GM13976 (cell line): Measurements from ENCODE around the gene PTGER1.

Experiments used
- DNase-seq: peaks from one replicate; pipeline ENCODE4 v3.0.0; 2012; ENCODE audit warnings: low spot score
- CTCF ChIP-seq: IDR thresholded peaks from 2 replicates; pipeline ENCODE4 v1.5.1; 2012; ENCODE audit warnings: borderline replicate concordance, mild to moderate bottlenecking; ENCODE audit not compliant: insufficient read depth; ENCODE audit errors: extremely low read depth, missing control alignments, control extremely low read depth
- in situ Hi-C: fragments of 300-500 bp; cut with MboI; formaldehyde crosslinking; loops from one replicate; pipeline ENCODE4 v1.12.0; 2022; ENCODE audit warnings: low sequenced_read_pairs, mixed read lengths, inconsistent platforms; ENCODE audit not compliant: unreplicated experiment

PTGER1 gene

GRCh38 chr19:14432791-14433553, 42.2 kb downstream of the PTGER1 start, which contains the start of gene PKN1:
Gene PKN1, plus strand, starts transcription at chr19:14433306. Its CDS starts 216 bp downstream, at chr19:14433522.
- peak; percentile 93 for DNase-seq
- in situ Hi-C loops = no loop called here
- TF ChIP-seq CTCF = no peak

- peak; percentile 5 for DNase-seq
- TF ChIP-seq CTCF = no peak
- in situ Hi-C loops = no loop called here
Observed at GRCh38 chr19:14430712-14431111, 44.4 kb downstream of the PTGER1 start.

- in situ Hi-C loops = no loop called here
- no peak for DNase-seq
- no peak for TF ChIP-seq CTCF
Observed at GRCh38 chr19:14428882-14429416, 46.2 kb downstream of the PTGER1 start.

GRCh38 chr19:14427461-14427860, 47.7 kb downstream of the PTGER1 start:
- in situ Hi-C loops = no loop called here
- DNase-seq = no peak
- no peak for TF ChIP-seq CTCF

- no peak for DNase-seq
- in situ Hi-C loops = no loop called here
- no peak for TF ChIP-seq CTCF
Observed at GRCh38 chr19:14425696-14426138, 49.4 kb downstream of the PTGER1 start.
